Muscle layer of colon (tissue), 2 donors: ENCODE data around the gene RNF207.

Source experiments
- H3K27ac ChIP-seq: one replicate; pipeline ENCODE4 v1.7.0; 2013; ENCODE audit warnings: low read depth, mild to moderate bottlenecking, low read length, moderate library complexity
- H3K27me3 ChIP-seq, 2 donors: one replicate each; pipeline ENCODE4 v1.7.0; 2013; ENCODE audit warnings: low read length in 2 of 2, mild to moderate bottlenecking in 2 of 2; ENCODE audit not compliant: insufficient read depth in 2 of 2, control insufficient read depth in 1 of 2
- H3K36me3 ChIP-seq: one replicate; pipeline ENCODE4 v1.7.0; 2013; ENCODE audit warnings: mild to moderate bottlenecking, low read length; ENCODE audit not compliant: insufficient read depth
- H3K4me1 ChIP-seq: one replicate; pipeline ENCODE4 v1.7.0; 2013; ENCODE audit warnings: mild to moderate bottlenecking, low read length; ENCODE audit not compliant: insufficient read depth
- H3K4me3 ChIP-seq, 2 donors: one replicate each; pipeline ENCODE4 v1.7.0; 2013; ENCODE audit warnings: low read length in 2 of 2, low read depth in 1 of 2, mild to moderate bottlenecking in 1 of 2, moderate library complexity in 1 of 2
- H3K9ac ChIP-seq: one replicate; pipeline ENCODE4 v1.7.0; 2013; ENCODE audit warnings: low read length
- H3K9me3 ChIP-seq: one replicate; pipeline ENCODE4 v1.7.0; 2013; ENCODE audit warnings: mild to moderate bottlenecking, low read length
- donor health status: abdominal sarcoma.
- donor health status: Adenocarcinoma of cecum.

RNF207 gene

DNA sequence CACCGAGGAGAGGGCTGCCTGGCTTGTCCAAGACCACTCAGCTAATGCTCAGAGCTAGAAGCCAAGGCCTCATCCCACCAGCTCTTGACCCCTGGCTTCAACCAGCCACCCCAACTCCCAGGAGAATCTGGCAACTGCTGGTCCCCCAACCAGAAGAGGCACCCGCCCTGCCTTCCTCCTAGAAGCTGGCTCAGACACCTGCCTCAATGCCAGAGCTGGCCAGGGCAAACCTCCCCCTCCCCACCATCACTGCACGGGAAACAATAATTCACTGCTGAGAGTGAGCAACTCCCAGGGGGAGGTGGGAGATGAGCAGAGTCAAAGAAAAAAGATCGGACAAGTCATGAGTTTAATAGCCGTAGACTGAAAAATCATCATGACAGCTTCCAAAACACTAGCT, 29.1 kb upstream of the RNF207 start:
- Histone ChIP-seq H3K9ac (no peak overlapping the region), H3K27ac (no peak overlapping the region), H3K9me3 (no peaks in the 10 kb centered on the region), H3K4me3 (no peak overlapping the region), H3K27me3 (peaks cover 36 to 38% of the 10 kb centered on the region in 2 donors), H3K4me1 (peaks cover 13% of the 10 kb centered on the region), H3K36me3 (no peaks in the 10 kb centered on the region)

DNA sequence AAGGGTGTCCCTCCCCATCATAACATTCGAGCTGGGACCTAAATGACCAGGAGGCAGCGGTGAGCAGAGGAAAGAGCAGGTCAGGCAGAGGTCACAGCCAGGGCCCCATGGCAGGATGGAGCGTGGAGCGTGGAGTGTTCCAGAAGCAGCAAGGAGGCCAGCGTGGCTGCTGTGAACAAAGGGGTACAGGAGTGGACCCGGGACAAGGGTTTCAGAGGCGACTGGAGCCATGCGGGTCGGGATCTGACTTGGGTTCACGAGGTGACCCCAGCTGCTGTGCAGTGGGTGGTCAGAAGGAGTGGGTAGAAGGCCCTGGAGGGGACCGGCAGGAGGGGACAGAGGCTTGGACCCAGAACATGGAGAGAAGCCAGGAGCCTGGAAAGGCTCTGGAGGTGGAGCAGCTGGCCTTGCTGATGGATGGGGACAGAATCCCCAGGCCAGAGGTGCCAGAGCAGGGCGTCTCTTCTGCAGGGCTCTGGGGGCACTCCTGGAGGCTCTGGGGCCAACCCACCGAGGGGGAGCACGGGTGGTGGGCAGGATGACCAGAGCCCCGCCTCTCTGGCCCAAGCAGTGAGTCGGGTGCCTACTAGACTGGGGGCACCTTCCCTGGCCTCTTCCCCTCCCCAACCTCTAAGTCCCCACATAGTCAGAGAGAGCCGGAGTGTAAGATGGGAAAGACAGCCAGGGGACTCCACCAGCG, 28.1 kb upstream of the RNF207 start:
- no peak overlapping the region for H3K9ac ChIP-seq
- H3K4me3 ChIP-seq = no peak overlapping the region
- peaks cover 32 to 38% of the 10 kb centered on the region in 2 donors for H3K27me3 ChIP-seq
- H3K4me1 ChIP-seq = peaks cover 13% of the 10 kb centered on the region
- H3K27ac ChIP-seq = no peak overlapping the region
- no peaks in the 10 kb centered on the region for H3K9me3 ChIP-seq
- H3K36me3 ChIP-seq = no peaks in the 10 kb centered on the region

DNA sequence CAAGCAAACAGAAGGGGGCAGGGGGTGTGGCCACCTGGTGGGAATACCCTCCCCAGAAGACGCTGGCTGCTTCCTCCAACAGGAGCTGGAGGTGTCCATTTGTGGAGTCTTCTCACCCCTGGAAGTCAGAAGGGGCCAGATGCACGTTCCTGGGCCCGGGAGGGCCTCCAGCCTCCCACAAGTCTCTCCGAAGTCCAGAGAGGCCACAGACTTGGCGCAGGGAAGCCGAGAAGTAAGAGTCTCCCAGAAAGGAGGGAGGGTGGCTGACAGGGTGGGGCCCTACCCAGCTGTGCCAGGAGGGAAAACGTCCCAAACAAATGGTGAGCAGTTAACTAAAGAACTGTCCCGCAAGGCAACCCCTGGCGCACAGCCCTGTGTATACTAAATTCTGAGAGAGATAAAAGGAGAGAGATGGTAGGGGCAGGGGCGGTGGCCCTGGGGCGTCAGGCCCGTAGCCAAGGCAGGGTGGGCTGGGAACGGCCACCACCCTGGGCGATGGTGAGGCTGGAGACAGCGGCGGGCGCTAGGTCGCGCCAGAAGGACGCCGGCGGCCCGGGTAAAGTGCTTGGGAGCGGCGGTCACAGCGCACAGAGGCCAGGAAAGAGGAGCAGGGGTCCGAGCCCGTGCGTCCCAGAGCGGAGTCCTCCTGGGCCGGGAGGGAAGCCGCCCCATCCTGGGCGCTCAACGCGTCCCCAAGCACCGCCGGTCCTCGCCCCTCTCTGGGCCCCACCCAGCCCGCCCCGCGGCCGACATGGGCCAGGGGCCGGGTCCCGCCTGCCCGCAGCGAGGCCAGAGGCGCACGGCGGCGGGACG, 27.0 kb upstream of the RNF207 start:
- Histone ChIP-seq H3K9ac (no peak overlapping the region), H3K9me3 (no peaks in the 10 kb centered on the region), H3K4me1 (peaks cover 13% of the 10 kb centered on the region), H3K27ac (no peak overlapping the region), H3K27me3 (peaks cover 27 to 38% of the 10 kb centered on the region in 2 donors), H3K36me3 (no peaks in the 10 kb centered on the region), H3K4me3 (no peak overlapping the region)

DNA sequence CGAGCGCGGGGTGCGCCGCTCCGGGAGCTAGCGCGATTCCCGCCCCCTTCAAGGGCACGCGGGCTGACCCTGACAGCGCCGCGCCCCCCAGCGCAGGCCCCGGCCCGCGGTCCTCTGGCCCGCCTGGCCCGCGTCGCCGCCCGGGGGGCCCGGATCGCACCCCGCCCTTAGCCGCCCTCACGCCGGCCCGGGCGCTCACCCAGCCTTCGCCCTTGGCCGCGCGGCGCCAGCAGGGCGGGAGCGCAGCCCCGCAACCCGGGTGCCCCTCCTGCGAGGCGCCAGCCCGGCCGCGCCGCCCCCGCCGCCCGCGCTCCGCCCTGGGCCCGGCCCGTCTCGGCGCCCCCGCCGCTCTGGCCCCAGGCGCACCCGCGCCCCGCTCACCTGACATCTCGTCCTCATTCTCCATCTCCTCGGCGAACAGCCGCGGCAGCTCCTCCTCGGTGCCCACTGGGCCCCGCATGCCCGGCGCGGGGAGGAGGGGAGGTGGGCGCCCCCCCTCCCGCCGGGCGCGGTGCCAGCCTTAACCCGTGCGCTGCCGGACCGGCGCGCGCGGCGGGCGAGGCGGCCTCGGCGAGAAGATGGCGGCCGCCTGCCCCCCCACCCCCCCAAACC, 26.2 kb upstream of the RNF207 start:
- peaks cover 13% of the 10 kb centered on the region for H3K4me1 ChIP-seq
- no peak overlapping the region for H3K27ac ChIP-seq
- no peaks in the 10 kb centered on the region for H3K9me3 ChIP-seq
- H3K9ac ChIP-seq = no peak overlapping the region
- H3K36me3 ChIP-seq = no peaks in the 10 kb centered on the region
- no peak overlapping the region for H3K4me3 ChIP-seq
- peaks cover 23 to 38% of the 10 kb centered on the region in 2 donors for H3K27me3 ChIP-seq

DNA sequence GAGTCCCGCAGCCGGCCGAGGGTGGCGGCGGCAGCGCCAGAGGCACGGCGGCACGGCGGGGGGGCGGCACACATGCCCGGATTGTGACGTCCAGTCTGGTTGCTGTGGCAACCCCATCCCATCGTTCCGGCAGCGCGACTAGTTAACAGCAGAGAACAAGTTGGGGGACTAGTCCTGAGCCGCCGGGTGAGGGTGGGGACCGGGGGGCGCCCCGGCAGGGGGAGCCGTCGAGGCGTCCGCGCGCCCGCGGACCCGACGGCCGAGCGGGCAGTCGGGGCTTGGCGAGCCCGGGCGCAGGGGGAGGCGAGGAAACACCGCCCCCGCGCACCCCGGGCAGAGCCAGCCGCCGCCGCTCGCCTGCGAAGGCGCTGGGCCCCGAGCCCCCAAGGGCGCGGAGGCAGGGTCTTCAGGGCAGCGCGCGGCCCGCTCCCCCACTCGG, 25.6 kb upstream of the RNF207 start, which contains the start of gene CHD5:
CHD5 (minus strand) TSS at position 54 of the 439 bp plus-strand sequence. CDS start 298 bp downstream, outside the sequence.
- Histone ChIP-seq H3K9ac (no peak within 1 kb of the TSS), H3K4me1 (peaks cover 15% of the 10 kb centered on the region), H3K27me3 (peaks cover 23 to 34% of the 10 kb centered on the region in 2 donors), H3K4me3 (no peak within 1 kb of the TSS), H3K9me3 (no peaks in the 10 kb centered on the region), H3K36me3 (peaks cover under 1% of the 10 kb centered on the region), H3K27ac (no peak within 1 kb of the TSS)

DNA sequence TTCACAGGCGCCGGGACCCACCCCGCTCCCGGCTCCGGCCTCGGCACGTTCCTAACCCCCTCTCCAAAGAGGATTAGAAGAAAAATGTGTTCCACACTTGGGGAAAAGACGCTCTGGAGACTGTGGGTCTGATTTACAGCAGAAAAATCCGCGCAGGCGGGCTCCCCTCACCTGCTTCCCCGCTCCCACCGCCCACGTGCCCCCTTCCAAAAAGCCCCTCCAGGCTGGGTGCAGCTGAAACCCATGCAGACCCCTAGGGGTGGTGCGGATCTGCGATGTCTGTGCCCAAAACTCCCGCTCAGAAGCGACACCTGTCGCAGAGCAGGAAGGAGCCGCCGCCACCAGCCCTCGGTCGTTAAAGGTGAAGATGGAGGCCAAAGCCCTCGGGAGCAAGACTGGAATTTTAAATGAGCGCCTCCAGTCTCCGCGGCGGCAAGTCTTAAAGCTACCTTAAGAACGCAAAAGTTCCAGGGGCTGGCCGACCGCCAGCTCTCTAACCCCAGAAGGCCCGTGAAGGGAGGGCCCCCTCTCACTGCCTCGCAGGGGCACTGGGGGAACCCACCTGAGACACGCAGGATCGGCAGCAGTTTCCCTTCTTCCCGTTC, 25.1 kb upstream of the RNF207 start:
- Histone ChIP-seq H3K9ac (no peak overlapping the region), H3K36me3 (peaks cover 6% of the 10 kb centered on the region), H3K9me3 (no peaks in the 10 kb centered on the region), H3K4me1 (peaks cover 17% of the 10 kb centered on the region), H3K4me3 (no peak overlapping the region), H3K27me3 (peaks cover 23 to 32% of the 10 kb centered on the region in 2 donors), H3K27ac (no peak overlapping the region)

DNA sequence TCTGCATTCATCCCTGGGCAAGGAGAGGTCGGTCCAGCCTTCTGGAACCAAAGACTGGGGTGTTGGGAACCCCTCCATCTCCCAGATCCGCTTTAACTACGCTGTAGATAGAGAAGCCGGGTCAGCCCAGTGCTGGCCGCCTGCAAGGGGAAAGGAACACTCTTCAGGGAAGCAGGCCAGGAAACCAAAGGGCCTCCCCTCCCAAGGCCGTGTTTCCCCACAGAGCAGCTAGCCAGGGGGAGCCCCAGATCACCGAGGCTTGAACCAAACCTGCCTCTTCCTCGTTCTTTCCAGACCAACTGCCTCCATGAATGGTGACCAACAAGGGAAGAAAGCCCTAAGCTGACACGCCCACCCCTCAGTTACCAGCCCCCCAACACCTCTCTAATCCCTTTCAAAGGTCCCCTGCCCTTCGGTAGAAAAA, 24.6 kb upstream of the RNF207 start:
- Histone ChIP-seq H3K9me3 (no peaks in the 10 kb centered on the region), H3K4me3 (no peak overlapping the region), H3K27ac (no peak overlapping the region), H3K27me3 (peaks cover 23 to 27% of the 10 kb centered on the region in 2 donors), H3K9ac (no peak overlapping the region), H3K4me1 (peaks cover 17% of the 10 kb centered on the region), H3K36me3 (peaks cover 10% of the 10 kb centered on the region)

DNA sequence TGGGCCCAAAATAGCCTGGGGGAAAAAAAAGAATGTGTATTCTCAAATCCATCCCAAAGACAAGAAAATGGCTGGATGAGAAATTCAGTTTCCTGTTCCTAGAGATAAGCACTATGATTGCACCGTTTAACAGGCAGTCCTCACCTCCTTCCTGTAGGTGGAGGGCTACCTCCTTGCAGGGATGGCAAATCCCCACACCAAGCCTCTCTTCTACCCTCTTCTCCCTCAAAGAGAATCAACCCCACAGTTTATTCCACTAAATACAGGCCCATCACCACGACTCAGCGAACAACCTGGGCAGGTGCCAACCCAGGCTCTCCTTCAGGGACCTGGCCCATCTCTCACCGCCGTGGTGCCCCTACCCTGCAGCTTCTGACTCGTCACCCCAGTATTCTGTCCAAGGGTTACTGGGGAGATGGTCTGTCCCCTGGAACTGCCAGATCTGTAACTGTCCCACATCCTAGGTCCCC, 22.4 kb upstream of the RNF207 start:
- Histone ChIP-seq H3K27me3 (peaks cover 5 to 7% of the 10 kb centered on the region in 2 donors), H3K4me3 (no peak overlapping the region), H3K9me3 (no peaks in the 10 kb centered on the region), H3K36me3 (peaks cover 12% of the 10 kb centered on the region), H3K9ac (no peak overlapping the region), H3K4me1 (peaks cover 16% of the 10 kb centered on the region), H3K27ac (no peak overlapping the region)

DNA sequence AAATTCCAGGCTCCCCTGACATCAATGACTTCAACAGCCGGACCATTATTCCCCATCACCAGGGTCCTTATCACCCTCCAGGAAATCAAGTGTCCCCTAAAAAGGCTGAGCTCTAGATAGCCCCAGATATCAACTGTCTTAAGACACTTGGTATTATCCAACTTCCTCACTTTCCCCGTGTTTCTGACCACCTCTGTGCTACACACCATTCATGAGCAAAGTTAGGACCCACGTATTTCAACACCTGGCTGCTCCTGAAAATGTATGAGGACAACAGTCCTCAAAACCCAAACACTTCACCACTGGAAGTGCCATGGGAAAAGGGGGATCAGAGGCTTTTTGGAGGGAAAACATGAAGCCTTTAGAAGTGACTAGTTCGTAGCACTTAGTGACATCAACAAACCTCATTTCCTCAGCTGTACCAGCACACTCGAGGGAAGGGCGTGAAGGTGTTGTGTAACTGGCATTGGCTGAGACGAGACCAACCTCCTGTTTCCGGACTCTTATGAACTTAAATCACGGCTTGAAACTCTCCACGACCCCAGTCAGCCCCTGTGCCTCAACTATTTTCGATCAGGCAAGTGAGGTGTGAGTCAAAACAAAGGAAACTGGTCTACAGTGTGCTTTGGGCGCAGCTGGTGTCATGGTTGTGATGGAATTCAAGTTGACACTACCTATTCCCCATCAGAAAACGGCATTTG, 21.7 kb upstream of the RNF207 start:
- peaks cover 11% of the 10 kb centered on the region for H3K4me1 ChIP-seq
- no peak overlapping the region for H3K9ac ChIP-seq
- no peaks in the 10 kb centered on the region for H3K9me3 ChIP-seq
- no peak overlapping the region for H3K27ac ChIP-seq
- peaks cover 18% of the 10 kb centered on the region for H3K36me3 ChIP-seq
- H3K27me3 ChIP-seq = peaks cover 0 to under 1% of the 10 kb centered on the region in 2 donors
- H3K4me3 ChIP-seq = no peak overlapping the region

DNA sequence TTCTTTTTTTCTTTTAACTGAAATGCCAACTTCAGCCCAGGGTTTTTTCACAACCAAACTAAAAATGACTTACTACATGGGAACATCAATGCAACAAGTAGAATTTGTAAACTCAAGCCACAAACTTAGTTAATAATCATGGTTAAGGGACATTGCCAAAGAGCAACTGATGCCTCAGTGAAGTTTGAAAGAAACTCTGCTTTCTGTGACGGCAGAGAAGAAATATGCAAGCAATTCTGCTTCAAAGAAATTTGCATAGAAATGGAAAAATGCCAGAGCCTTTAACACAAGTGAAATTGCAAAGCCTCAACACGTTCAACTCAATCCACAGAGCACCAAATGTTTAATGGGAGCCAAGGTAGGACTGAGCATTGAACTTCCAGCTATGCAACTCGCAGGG, 20.8 kb upstream of the RNF207 start:
- no peaks in the 10 kb centered on the region for H3K9me3 ChIP-seq
- peaks cover 11% of the 10 kb centered on the region for H3K4me1 ChIP-seq
- H3K9ac ChIP-seq = no peak overlapping the region
- H3K36me3 ChIP-seq = peaks cover 27% of the 10 kb centered on the region
- H3K4me3 ChIP-seq = no peak overlapping the region
- H3K27me3 ChIP-seq = no peaks in the 10 kb centered on the region
- no peak overlapping the region for H3K27ac ChIP-seq
